Measurements from ENCODE around the gene CRABP1. TPM values are rescaled to one million over a fixed set of nuclear protein-coding genes. Genes with fewer than 3 reads are reported as not detected.

The CRABP1 gene
- total RNA-seq, 1 donor from 2014 or later = 13.9 TPM

DNA sequence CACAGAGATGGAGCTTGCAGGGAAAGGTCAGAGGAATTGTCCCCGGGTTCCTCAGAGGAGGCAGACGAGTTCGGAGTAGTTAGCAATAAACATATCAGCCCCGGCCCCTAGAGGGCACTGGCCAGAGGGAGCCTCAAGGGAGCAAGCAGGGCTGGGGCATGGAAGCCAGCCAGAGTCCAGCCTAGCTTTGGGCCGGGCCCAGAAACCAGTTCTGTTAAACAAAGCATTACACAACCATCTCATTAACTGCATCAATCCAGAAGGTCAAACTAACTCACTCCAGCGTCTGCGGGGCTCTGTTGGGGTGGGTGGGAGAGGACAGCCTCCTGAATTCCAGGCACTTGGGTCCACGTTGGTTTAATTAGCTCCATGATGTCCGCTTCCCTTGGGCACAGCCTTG is 56.8 kb downstream of the CRABP1 start:
- FAIRE-seq = no peak

DNA sequence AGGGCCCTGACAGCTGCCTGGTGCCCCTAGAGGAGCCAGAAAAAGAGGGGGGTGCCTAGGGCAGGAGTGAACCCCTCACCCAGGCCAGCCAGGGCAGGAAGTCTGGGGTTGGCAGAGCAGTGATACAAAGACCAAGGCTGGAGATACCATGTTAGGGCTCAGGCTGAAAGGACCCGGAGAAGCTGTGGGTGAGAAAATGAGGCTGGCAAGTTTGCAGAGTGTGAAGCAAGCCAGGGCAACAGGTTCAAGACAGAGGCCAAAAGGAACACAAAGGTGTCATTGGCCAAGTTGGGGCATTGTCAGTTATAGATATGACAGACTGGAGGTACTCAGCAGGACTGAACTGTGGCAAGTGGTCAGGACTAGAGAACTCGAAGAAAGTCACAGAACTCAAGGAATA is 57.2 kb downstream of the CRABP1 start:
- DNase-seq (ENCODE audit: low spot score in 2 of 2) (no peak), FAIRE-seq (no peak)

More for the DNA sequence above, 56.8 kb downstream of the CRABP1 start:
- DNase-seq (ENCODE audit: low spot score in 2 of 2) = peak in 1 of 2 donors; percentile 33

Small RNA genes lying within 50 kb of the gene (small RNA-seq; reads per million reads assigned to genes)
- gene AC090607.5 = not detected

Other genes starting within 250 kb of the CRABP1 start
- not detected for gene SH2D7, start 247.8 kb upstream of the CRABP1 start, total RNA-seq
- 25.7 TPM for gene CIB2, start 208.9 kb upstream of the CRABP1 start, total RNA-seq
- gene IDH3A, start 191.0 kb upstream of the CRABP1 start, total RNA-seq = 46.1 TPM
- gene ACSBG1, start 105.8 kb upstream of the CRABP1 start, total RNA-seq = 2.9 TPM
- 29.8 TPM for gene DNAJA4, start 75.8 kb upstream of the CRABP1 start, total RNA-seq
- 53.0 TPM for gene SKIC8, start 40.7 kb upstream of the CRABP1 start, total RNA-seq
- gene IREB2, start 97.9 kb downstream of the CRABP1 start, total RNA-seq = 67.7 TPM
- gene HYKK, start 167.2 kb downstream of the CRABP1 start, total RNA-seq = 0.41 TPM
- 105 TPM for gene PSMA4, start 200.1 kb downstream of the CRABP1 start, total RNA-seq
- 11.4 TPM for gene CHRNA5, start 225.2 kb downstream of the CRABP1 start, total RNA-seq

Data from frontal cortex (tissue), 4 donors.